HG03039 (cell line): Measurements from ENCODE around the gene RAPGEF4.

Experiments
- ATAC-seq: cut with Tn5 transposase; IDR thresholded peaks from one replicate; pipeline ENCODE4 v1.9.1; 2021; ENCODE audit warnings: mild to moderate bottlenecking, moderate library complexity; ENCODE audit not compliant: unreplicated experiment

The RAPGEF4 gene

DNA sequence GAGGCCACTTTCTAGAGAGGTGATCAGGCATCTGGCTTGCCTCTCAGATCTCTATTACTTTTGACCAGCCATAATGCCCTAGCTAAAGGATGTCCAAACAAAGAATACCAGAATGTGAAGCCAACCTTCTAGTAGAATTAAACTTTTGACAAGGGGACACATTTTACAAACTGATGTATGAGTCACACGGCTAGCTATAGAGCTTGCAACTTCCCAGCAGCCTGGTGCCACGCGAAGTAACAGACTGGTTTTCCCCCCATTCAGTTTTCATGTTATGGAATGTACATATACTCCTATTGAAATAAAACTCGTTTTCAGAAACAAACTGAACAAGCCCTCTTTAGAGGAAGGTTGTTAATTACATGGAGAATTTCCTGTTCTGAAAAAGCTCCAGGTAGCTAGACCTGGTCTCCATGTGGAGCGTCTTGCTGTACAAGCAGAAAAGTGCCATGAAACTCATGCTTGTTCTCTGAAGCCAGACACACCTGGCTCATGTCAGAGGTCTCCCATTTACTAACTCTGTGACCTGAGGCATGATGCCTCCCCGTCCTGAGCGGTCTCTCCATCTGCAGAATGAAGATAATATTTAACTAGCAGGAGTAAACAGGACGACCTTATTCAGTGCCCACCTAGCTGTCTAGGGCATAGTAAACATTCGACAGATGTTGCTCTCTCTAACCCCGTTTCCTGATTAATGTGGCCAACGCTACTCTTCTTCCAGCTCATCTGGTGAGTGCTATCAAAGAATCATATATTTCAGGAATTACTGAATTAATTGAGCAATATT is 258.5 kb downstream of the RAPGEF4 start:
- ATAC-seq: no peak

DNA sequence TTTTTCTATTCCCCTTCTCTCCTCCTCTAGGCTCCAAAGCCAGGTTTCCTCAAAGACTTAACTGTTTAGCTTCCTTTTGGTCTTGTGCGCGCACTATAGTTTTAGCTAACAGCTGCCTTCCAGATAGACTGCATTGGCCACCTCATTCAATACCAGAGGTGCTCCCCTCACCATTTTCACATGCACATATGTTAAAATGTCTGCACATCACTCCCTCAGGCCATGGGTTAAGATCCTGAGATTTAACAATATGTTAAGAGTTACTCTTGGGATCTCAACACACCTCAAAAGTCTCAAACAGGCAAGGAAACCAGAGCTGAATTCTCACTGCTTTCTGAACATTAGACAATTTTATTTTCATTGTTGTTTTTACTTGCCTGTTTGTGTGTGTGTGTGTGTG is 259.2 kb downstream of the RAPGEF4 start:
- no peak for ATAC-seq

DNA sequence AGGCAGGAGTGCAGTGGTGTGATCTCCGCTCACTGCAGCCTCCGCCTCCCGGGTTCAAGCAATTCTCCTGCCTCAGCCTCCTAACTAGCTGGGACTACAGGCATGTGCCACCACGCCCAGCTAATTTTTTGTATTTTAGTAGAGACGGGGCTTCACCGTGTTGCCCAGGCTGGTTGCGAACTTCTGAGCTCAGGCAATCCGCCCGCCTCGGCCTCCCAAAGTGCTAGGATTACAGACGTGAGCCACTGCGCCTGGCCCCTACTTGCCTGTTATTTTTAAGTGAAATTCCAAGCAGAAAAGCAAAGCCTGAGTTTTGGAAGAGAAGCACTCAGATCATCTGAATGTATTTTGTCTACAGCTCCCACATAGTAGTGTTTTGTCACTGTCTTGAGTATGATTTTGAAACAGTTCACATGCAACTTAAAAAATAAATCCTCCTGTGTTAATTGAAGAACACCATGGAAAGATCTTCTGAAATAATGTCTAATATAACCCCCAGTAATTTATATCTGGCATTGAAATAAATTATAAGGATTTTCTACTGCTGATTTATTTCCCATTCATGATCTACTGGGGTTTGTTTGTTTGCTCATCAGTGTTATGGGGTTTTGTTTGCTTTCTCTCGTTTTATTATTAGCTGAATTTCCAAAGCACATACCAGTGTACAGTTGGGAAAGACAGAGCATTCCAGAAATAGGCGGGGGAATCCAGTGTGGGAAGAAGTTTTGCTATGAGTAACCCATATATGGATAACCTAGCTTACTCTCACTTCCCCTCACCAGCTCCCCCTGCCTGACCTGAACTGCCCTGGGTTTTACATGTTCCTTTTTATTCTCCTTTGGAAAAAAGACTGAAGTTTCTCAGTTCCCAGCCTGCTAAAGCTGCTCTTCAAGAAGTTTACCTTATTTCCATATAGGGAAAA is 259.9 kb downstream of the RAPGEF4 start:
- no peak for ATAC-seq

DNA sequence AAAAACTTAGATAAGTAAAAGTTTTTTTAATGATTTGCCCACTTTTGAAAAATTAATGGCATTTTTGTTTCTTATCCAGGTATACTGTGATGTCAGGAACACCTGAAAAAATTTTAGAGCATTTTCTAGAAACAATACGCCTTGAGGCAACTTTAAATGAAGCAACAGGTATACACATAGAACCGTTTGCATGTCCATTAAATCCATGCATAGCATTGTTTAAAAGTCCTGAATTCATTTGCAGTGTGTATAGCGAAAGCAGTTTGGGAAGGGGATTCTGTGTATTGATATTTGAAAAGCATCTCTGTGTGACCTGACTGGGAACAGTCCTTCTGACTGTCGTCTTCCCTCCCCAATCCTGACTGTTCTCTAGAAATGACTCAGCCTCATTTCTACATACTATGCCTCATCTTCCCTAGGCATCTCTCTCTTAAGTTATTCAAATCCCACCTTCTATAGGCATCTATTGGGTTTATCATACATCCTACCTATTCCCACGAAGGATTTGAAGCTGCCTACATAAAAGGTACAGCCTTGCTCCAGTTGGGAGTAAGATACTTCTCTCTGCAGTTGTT is 260.8 kb downstream of the RAPGEF4 start:
- ATAC-seq: no peak

DNA sequence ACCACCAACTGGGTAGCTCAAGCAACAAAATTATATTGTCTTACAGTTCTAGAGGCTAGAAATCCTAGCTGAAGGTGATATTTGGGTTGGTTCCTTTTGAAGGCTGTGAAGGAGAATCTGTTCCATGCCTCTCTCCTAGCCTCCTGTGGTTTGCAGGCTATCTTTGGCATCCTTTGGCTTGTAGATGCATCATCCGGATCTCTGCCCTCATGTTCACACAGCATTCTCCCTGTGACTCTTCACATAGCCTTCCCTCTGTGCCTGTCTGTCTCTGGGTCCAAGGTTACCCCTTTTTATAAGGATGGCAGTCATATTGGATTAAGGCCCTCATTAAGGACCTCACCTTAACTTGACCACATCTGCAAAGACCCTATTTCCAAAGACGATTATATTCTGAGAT is 261.4 kb downstream of the RAPGEF4 start:
- ATAC-seq: no peak

DNA sequence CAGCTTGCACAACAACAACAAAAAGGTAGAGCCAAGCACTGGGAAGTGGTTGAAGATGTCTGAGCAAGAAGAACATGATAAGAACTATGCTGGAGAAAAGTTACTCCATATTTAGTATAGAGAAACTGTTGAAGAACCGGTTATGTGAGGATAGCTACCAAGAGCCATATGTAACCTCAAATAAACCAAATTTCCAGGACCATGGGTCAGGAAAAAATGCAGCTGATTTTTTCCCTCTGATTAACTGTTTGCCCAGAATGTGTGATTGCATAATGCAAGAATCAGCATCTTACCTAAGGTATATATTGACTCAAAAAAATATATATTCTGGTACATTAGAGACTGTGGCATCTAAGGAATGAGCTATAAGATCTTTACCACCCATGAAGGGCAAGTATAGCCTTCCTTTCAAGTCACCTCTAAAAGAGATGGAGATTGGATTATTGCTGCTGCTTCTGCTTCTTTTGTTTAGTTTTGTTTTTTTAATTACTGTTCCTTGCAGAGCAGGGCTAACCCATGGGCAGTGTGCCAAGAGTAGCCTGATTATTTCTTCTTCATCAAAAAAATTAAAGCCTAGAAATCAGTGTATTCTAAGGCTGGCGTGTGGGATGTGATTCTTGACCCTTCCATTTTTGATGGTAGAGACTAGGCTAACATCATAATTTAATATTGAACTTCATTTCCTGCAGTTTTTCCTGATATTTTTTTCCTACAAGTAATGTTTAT is 263.1 kb downstream of the RAPGEF4 start:
- ATAC-seq: no peak

DNA sequence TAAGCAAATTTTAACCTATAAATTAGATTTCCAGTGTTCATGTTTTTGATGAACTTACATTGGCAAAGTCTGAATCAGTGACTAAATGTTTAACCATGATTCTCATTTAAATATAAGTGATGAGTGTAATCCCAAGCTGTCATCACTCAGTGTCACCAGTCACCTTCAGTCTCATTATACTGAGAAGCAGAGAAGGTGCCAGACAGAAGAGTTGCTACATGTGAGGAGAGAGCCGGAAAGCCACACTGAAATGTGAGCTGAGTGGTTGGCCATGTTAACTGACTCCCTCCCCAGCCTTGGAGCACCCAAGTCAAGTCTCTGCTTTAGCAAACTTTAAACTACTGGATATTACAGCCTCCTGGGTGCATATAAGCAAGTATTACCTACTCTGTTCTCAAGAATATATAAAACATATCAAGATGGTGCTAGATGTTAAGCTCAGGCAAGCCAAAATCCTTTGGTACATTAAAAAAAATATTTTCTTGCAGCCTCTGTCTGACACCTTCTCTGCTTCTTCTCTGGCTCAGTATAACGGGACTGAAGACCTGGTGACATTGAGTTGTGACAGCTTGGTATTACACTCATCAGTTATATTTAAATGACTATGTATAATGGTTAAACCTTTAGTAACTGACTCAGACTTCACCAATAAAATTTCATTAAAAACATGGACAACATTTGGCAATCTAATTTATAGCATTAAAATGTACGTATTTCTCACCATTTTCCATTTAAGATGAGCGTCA is 264.2 kb downstream of the RAPGEF4 start:
- ATAC-seq: no peak

DNA sequence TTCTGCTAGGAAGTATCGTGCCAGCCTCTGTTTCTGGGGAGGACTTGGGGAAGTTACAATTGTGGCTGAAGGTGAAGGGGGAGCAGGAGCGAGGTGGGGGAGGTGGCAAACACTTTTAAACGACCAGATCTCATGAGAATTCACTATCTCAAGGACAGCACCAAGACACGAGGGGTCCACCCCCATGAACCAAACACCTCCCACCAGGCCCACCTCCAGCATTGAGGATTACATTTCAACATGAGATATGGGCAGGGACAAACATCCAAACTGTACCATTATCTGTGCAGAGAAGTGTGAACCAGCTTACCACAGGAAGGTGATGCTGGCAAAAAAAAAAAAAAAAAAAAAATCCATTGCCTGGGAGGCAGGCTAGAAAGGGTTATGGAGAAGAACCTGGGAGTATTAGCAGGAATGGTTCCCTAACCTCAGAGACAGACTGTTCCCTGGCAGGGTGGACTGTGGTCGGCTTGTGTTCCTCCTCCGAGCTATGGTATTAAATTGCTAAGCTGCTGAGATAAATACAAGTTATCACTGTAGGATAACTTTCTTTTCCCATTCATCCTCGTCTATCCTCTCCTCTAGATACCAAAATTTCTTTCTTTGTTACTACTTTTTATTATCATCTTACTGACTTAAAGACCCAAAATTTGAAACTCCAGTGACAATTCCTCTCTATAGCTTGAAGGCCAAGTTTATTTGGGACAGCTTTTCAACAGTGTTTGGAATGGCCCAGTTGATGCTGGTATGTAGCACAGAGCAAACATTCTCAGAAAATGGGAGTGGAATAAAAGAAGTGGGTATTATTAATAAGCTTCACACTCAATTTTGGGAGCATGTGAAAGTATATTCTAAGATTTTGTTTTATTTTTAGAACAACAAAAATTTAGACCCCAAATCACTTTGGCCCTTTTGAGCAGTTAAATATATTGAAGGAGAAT is 266.3 kb downstream of the RAPGEF4 start:
- ATAC-seq: no peak

DNA sequence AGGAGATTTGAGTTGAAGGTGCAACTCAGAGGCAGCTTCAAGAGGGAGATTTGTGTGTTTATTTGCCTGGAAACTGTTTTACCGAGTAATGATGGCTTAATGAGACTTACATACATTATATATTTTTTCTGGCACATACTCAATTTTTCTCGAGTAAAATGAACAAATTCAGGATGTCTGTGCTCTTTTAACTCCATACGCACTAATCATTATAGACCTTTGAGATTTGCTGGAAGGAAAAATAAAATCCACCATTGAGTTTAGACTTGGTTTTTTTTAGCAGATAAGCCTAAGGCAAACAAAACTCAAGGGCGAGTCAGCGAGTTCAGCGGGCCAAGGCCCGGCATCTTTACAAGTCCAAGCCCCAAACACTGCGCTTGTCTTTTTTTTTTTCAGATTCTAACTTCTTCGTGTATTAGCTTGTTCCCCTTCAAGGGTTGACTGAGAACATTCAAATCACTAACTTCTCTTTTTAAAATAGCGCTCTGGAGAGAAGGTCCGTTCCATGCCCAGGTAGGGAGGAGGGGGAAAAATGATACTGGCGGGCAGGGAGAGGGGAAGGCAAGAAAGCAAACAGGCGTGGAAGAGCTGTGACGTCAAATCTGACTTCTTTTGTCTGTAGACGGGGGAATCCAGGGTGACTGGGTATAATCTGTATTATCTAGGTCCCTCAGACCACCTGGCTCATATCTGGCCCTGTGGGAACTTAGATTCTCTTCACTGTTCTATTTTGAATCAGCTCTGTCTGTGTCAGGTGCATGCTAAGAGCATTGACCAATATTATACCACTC is 267.3 kb downstream of the RAPGEF4 start:
- no peak for ATAC-seq

DNA sequence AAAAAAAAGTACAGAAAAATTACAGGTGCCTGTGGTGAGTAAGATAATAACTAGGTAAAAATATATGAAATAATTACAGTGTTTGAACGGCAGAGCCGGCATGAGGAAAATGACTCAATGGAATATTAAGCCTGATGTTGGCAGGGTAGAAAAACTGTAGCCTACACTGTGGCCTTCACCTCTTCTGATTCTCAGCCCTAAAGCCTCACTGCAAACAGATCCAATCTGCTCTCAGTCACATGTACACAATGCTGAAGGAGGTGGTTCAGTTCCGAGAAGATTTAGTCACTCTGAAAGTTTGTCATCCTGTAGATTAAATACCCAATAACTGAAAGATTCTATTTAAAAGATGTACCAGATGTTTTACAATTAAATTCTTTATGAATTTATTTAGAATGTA is 273.1 kb downstream of the RAPGEF4 start:
- no peak for ATAC-seq

DNA sequence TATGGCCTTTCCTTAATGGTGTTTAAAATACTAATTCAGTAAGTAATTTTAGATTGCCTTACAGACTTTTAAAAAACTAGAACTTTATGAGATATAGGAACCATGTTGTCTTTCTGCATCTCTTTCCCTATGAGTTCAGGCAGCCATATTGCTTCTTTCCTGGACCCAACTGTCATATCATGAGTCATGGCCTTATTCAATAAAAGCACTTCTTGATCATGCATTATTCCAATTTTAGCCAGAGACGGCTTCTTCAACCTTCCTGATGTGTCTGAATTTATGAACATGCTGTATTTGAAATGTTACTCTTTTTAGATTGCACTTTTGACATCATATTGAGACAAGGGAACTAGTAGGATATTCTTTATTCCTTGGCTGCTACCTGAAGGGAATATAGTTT is 274.6 kb downstream of the RAPGEF4 start:
- ATAC-seq: no peak

DNA sequence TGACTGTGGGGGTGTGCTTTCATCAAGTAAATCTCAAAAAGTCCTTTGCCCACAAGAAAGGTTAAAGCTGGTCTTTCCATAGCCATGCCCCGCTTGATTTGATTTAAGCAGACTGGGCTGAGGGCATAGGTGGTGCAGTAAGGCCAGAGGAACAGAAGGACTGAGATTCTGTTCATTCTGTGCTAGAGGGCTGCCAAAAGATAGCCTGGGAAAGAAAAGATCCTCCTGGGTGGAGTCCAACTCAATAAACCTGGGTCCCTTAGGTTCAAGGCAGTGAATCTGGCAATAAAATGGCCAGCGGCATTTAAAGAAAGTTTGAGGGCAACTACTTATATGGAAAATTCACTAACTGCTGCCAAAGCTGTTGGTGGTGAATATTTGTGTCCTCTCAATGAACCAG is 280.8 kb downstream of the RAPGEF4 start:
- ATAC-seq: no peak

DNA sequence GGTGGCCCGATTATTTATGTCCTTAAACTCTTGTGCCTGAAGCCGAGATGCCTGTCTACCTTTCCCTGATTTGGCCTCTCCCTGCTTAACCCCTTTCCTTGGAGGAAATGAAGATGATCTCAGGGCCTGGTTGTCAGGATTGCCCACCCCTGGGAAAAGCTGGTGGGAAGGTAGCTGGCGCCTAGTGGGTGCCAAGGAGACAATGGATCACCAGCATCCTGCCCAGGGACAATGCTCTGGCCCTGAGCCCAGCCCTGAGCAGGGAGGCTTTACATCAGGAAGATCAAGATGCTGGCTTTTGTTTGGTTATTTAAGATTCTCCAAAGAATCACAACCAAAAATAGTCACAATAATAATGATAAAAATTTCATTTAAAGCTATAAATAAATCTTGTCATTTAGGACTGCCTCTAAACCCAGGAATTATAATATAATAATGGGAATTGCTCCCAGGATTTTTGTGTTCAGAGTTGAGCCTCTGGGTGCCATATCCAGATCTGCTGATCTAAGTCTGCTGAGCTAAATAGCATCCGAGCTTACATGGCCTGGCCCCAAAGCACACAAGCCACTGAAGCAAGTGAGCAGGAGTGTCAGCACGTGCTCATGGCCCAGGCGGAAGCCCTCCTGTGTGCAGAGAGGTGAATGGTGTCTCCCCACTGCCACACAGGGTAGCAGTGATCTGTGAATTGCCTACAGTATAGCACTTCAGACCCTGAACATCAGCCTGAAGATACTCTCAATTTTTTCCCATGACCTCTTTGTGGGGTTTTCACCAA is 282.2 kb downstream of the RAPGEF4 start:
- no peak for ATAC-seq

DNA sequence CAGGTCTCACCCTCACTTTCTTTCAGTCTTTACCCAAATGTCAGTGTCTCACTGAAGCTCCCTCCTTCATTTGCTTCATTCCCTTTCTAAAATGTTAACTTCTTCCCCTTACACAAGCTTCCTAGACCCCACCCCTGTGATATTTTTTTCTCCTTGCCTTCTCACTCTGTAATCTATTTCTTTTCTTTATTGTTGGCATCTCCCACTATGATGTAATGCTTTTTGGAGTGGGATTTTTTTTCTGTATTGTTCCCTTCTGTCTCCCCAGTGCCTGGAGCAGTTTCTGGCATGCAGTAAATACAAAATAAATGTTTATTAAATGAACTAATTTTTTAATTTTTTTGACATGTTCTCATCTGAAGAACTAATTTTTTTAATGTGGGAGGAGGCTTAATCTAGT is 284.1 kb downstream of the RAPGEF4 start:
- ATAC-seq: no peak

DNA sequence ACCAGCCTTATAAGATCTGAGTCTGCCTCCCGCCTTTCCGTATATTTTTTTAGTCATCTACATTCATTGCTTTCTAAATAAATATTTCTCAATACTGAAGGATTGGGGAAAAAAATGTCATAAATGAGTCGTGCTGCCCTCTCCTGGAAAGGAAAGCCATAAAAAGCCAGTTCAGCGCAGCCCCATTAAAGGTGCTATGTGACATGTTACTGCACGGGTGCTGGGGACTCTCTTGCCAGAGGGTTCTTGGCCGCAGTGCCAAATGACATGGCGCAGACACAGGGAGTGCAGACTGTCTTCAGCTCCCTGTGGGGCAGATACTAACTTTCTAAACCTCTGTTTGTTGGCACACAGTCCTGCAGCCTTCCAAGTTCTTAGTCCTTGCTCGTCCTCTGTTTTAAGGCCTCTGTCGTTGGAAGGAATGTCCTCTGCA is 286.3 kb downstream of the RAPGEF4 start:
- ATAC-seq: no peak

DNA sequence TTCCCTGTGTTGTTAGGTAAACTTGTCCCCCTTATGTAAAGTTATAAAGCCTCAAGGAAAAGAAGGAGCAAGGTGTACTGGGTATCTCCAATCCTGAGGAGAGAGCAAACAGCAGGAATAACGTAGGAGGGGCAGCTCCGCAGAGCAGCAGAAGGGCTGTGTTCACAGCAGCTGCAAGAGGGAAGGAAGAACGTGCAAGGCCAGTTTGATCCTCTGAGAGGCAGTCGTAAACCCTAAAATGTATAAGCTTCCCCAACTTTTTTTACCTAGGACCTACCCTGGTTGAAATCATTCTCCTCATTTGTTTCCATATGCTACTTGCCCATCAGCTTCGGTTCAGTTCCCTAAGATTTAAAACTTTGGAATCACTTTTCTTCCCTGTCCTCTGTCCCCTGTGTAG is 288.1 kb downstream of the RAPGEF4 start:
- no peak for ATAC-seq

DNA sequence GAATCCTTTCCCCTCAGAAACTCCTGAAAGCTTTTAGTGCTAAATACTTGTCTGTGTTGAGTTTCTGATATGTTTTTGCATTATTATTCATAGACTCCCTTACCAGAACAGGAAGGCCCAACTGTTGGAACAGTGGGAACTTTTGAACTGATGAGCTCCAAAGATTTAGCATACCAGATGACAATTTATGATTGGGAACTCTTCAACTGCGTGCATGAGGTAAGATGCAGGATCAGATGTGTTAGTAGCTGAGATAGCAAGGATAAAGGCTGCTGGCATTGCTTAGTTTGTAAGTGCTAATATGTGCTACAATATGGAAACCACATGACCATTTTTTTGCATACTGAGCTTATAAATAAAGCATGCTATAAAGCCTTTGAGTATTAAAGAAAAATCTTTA is 290.8 kb downstream of the RAPGEF4 start:
- no peak for ATAC-seq
